HepG2 (cell line): ENCODE measurements around the gene PXMP2. TPM values are rescaled to one million over a fixed set of nuclear protein-coding genes. Genes with fewer than 3 reads are reported as not detected.

Experiments
- BORCS8-MEF2B ChIP-seq: sonication (generic); formaldehyde crosslinking; IDR thresholded peaks from 2 replicates; pipeline ENCODE4 v1.8.0; 2022; ENCODE audit warnings: mild to moderate bottlenecking, missing genetic modification reagents
- DR1 ChIP-seq: sonication (generic); formaldehyde crosslinking; IDR thresholded peaks from 2 replicates; pipeline ENCODE4 v1.8.0; 2021; ENCODE audit warnings: mild to moderate bottlenecking, missing genetic modification reagents, inconsistent platforms
- ERF ChIP-seq: IDR thresholded peaks from 2 replicates; pipeline ENCODE4 v1.6.1; 2018; ENCODE audit warnings: missing biosample characterization, missing genetic modification reagents
- HNRNPLL ChIP-seq: fragments of 200-400 bp; formaldehyde crosslinking; IDR thresholded peaks from 2 replicates; pipeline ENCODE4 v1.6.1; 2017; ENCODE audit warnings: mild to moderate bottlenecking, low read depth, low read length; ENCODE audit not compliant: poor library complexity, severe bottlenecking
- KDM1A ChIP-seq: IDR thresholded peaks from 2 replicates; pipeline ENCODE4 v1.6.1; 2016; ENCODE audit warnings: missing compliant biosample characterization
- NAIF1 ChIP-seq: sonication (generic); formaldehyde crosslinking; IDR thresholded peaks from 2 replicates; pipeline ENCODE4 v1.5.0; 2020; ENCODE audit warnings: mild to moderate bottlenecking, missing genetic modification reagents, borderline replicate concordance
- RFXAP ChIP-seq: sonication (generic); formaldehyde crosslinking; IDR thresholded peaks from 2 replicates; pipeline ENCODE4 v1.4.0; 2020; ENCODE audit warnings: missing genetic modification reagents, borderline replicate concordance
- RXRB ChIP-seq: IDR thresholded peaks from 2 replicates; pipeline ENCODE4 v1.6.1; 2016; ENCODE audit warnings: borderline replicate concordance, missing genetic modification reagents, missing compliant biosample characterization
- SAP130 ChIP-seq: IDR thresholded peaks from 2 replicates; pipeline ENCODE4 v1.6.1; 2016; ENCODE audit warnings: low read depth
- TAF15 ChIP-seq: fragments of 200-400 bp; formaldehyde crosslinking; IDR thresholded peaks from one replicate; pipeline ENCODE4 v1.6.1; 2018; ENCODE audit warnings: mild to moderate bottlenecking, low read depth, low read length; ENCODE audit not compliant: poor library complexity, severe bottlenecking
- TBX2 ChIP-seq: sonication (generic); formaldehyde crosslinking; IDR thresholded peaks from 2 replicates; pipeline ENCODE4 v1.5.0; 2020; ENCODE audit warnings: missing genetic modification reagents, mild to moderate bottlenecking, borderline replicate concordance
- WIZ ChIP-seq: sonication (generic); formaldehyde crosslinking; IDR thresholded peaks from 2 replicates; pipeline ENCODE4 v1.5.1; 2020; ENCODE audit warnings: mild to moderate bottlenecking, missing genetic modification reagents
- YEATS2 ChIP-seq: sonication (generic); formaldehyde crosslinking; IDR thresholded peaks from 2 replicates; pipeline ENCODE4 v1.4.0; 2020; ENCODE audit warnings: missing genetic modification reagents, borderline replicate concordance
- ZFP1 ChIP-seq: IDR thresholded peaks from 2 replicates; pipeline ENCODE4 v1.6.1; 2016
- ZKSCAN8 ChIP-seq: IDR thresholded peaks from 2 replicates; pipeline ENCODE4 v1.6.1; 2016; ENCODE audit warnings: borderline replicate concordance, missing genetic modification reagents, missing compliant biosample characterization
- ZNF17 ChIP-seq: sonication (generic); formaldehyde crosslinking; IDR thresholded peaks from 2 replicates; pipeline ENCODE4 v1.5.0; 2020; ENCODE audit warnings: mild to moderate bottlenecking, missing genetic modification reagents
- ZNF205 ChIP-seq: IDR thresholded peaks from 2 replicates; pipeline ENCODE4 v1.6.1; 2018; ENCODE audit warnings: missing biosample characterization, missing genetic modification reagents
- ZNF44 ChIP-seq: sonication (generic); formaldehyde crosslinking; IDR thresholded peaks from 2 replicates; pipeline ENCODE4 v1.5.1; 2020; ENCODE audit warnings: mild to moderate bottlenecking, missing genetic modification reagents
- ZNF446 ChIP-seq: sonication (generic); formaldehyde crosslinking; IDR thresholded peaks from 2 replicates; pipeline ENCODE4 v1.5.0; 2020; ENCODE audit warnings: mild to moderate bottlenecking, missing genetic modification reagents
- ZNF552 ChIP-seq: sonication (generic); formaldehyde crosslinking; IDR thresholded peaks from 2 replicates; pipeline ENCODE4 v1.9.0; 2022; ENCODE audit warnings: missing genetic modification reagents, mild to moderate bottlenecking, borderline replicate concordance
- polyA plus RNA-seq, 8 experiments: library from polyadenylated mRNA; depleted of rRNA in 3 of 8; stranded (reverse) in 7 of 8; unstranded in 1 of 8; fragments of >200 nt; fragmentation: Illumina TruSeq in 4 of 8; extraction: Trizol in 4 of 8; gene quantifications; 2 replicates each; pipeline versions ENCODE4 v1.2.1 to v1.2.3, GENCODE V29; 2011 to 2016; ENCODE audit warnings: low read depth in 4 of 8, missing spikeins in 1 of 8, mixed read lengths in 1 of 8; ENCODE audit not compliant: insufficient read depth in 1 of 8
- total RNA-seq, 5 experiments: library from RNA; depleted of rRNA; stranded (reverse); fragments of >200 nt; fragmentation: Illumina TruSeq; extraction: Trizol; gene quantifications; 2 replicates each; pipeline ENCODE4 v1.2.3, GENCODE V29; 2016; ENCODE audit warnings: low read depth in 1 of 5
- TF ChIP-seq, protein P1 (sequence below): sonication (generic); formaldehyde crosslinking; IDR thresholded peaks from 2 replicates; pipeline ENCODE4 v1.4.0; 2020; ENCODE audit warnings: missing genetic modification reagents
- TF ChIP-seq, protein P2 (sequence below): sonication (generic); formaldehyde crosslinking; IDR thresholded peaks from 2 replicates; pipeline ENCODE4 v1.5.0; 2020; ENCODE audit warnings: mild to moderate bottlenecking, missing genetic modification reagents, borderline replicate concordance
- TF ChIP-seq, protein P3 (sequence below): sonication (generic); formaldehyde crosslinking; IDR thresholded peaks from 2 replicates; pipeline ENCODE4 v1.8.0; 2022; ENCODE audit warnings: missing genetic modification reagents, mild to moderate bottlenecking, inconsistent platforms, borderline replicate concordance
- TF ChIP-seq, protein P4 (sequence below): sonication (generic); formaldehyde crosslinking; IDR thresholded peaks from 2 replicates; pipeline ENCODE4 v1.9.0; 2021; ENCODE audit warnings: missing genetic modification reagents, borderline replicate concordance

Gene PXMP2
- total and polyA plus RNA-seq, 2 of the 13 experiments (the other 11 are each of a cell fraction or from before 2014, with no cell fraction given) = 25.5 to 42.9 TPM

DNA sequence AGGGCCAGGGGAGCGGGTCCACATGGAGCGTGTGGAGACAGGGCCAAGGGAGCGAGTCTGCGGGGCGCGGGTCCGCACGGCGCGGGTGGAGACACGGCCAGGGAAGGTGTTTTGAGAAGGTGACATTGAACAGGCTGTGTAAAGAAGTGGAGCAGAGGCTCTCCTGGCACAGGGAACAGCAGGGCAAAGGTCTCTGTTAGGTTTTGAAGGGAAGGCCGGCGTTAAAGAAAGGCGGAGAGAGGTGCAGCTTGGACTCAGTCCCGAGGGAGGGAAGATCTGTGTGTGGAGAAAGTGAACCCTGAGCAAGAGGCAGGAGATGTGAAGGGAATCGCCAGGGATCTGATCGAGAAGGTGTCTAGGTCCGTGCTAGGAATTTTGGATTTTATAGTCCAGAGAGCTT lies 1.8 kb downstream of the PXMP2 start (continued):
- TF ChIP-seq SAP130 (CRISPR knock-in tag) (peak; percentile 60), ZNF44 (CRISPR knock-in tag) (no peak), RFXAP (CRISPR knock-in tag) (no peak), NAIF1 (CRISPR knock-in tag) (no peak), KDM1A (CRISPR knock-in tag) (no peak), ZNF446 (CRISPR knock-in tag) (no peak), YEATS2 (CRISPR knock-in tag) (no peak), BORCS8-MEF2B (CRISPR knock-in tag) (no peak), ZNF17 (CRISPR knock-in tag) (no peak), TBX2 (CRISPR knock-in tag) (0 out of 2 replicates have a peak, but pooled peaks have one; percentile 28), ZNF552 (CRISPR knock-in tag) (no peak), ZNF205 (no peak), RXRB (no peak), ERF (CRISPR knock-in tag) (no peak), HNRNPLL (no peak), TAF15 (no peak), WIZ (no peak), ZKSCAN8 (CRISPR knock-in tag) (no peak), ZFP1 (CRISPR knock-in tag) (no peak), DR1 (no peak)
- TF ChIP-seq, protein P1, sequence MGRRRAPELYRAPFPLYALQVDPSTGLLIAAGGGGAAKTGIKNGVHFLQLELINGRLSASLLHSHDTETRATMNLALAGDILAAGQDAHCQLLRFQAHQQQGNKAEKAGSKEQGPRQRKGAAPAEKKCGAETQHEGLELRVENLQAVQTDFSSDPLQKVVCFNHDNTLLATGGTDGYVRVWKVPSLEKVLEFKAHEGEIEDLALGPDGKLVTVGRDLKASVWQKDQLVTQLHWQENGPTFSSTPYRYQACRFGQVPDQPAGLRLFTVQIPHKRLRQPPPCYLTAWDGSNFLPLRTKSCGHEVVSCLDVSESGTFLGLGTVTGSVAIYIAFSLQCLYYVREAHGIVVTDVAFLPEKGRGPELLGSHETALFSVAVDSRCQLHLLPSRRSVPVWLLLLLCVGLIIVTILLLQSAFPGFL = no peak
- TF ChIP-seq, protein P2, sequence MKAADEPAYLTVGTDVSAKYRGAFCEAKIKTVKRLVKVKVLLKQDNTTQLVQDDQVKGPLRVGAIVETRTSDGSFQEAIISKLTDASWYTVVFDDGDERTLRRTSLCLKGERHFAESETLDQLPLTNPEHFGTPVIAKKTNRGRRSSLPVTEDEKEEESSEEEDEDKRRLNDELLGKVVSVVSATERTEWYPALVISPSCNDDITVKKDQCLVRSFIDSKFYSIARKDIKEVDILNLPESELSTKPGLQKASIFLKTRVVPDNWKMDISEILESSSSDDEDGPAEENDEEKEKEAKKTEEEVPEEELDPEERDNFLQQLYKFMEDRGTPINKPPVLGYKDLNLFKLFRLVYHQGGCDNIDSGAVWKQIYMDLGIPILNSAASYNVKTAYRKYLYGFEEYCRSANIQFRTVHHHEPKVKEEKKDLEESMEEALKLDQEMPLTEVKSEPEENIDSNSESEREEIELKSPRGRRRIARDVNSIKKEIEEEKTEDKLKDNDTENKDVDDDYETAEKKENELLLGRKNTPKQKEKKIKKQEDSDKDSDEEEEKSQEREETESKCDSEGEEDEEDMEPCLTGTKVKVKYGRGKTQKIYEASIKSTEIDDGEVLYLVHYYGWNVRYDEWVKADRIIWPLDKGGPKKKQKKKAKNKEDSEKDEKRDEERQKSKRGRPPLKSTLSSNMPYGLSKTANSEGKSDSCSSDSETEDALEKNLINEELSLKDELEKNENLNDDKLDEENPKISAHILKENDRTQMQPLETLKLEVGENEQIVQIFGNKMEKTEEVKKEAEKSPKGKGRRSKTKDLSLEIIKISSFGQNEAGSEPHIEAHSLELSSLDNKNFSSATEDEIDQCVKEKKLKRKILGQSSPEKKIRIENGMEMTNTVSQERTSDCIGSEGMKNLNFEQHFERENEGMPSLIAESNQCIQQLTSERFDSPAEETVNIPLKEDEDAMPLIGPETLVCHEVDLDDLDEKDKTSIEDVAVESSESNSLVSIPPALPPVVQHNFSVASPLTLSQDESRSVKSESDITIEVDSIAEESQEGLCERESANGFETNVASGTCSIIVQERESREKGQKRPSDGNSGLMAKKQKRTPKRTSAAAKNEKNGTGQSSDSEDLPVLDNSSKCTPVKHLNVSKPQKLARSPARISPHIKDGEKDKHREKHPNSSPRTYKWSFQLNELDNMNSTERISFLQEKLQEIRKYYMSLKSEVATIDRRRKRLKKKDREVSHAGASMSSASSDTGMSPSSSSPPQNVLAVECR (CRISPR knock-in tag) = peak; percentile 64; the same call in 1 of the 2 replicates
- TF ChIP-seq, protein P3, sequence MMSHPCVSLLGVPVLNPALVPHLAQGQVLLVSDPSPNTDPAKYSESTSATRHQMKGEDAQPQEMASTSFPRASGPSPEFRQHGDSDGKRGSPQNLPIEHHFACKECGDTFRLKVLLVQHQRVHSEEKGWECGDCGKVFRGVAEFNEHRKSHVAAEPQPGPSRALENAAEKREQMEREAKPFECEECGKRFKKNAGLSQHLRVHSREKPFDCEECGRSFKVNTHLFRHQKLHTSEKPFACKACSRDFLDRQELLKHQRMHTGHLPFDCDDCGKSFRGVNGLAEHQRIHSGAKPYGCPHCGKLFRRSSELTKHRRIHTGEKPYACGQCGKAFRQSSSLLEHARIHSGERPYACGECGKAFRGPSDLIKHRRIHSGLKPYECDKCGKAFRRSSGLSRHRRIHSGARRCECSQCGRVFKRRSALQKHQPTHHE (CRISPR knock-in tag) = no peak
- TF ChIP-seq, protein P4, sequence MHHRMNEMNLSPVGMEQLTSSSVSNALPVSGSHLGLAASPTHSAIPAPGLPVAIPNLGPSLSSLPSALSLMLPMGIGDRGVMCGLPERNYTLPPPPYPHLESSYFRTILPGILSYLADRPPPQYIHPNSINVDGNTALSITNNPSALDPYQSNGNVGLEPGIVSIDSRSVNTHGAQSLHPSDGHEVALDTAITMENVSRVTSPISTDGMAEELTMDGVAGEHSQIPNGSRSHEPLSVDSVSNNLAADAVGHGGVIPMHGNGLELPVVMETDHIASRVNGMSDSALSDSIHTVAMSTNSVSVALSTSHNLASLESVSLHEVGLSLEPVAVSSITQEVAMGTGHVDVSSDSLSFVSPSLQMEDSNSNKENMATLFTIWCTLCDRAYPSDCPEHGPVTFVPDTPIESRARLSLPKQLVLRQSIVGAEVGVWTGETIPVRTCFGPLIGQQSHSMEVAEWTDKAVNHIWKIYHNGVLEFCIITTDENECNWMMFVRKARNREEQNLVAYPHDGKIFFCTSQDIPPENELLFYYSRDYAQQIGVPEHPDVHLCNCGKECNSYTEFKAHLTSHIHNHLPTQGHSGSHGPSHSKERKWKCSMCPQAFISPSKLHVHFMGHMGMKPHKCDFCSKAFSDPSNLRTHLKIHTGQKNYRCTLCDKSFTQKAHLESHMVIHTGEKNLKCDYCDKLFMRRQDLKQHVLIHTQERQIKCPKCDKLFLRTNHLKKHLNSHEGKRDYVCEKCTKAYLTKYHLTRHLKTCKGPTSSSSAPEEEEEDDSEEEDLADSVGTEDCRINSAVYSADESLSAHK (CRISPR knock-in tag) = no peak
